Endothelial cell of umbilical vein (primary cell): Measurements from ENCODE around the gene ZMAT5. TPM values are rescaled to one million over a fixed set of nuclear protein-coding genes. Genes with fewer than 3 reads are reported as not detected.

ENCODE experiments used
- BruUV-seq: library from RNA; stranded (reverse); fragments of 400-500 nt; replicated peaks from 2 replicates; lab custom pipeline; 2021; lab: Mats Ljungman, UMichigan
- CTCF ChIA-PET: fragments of 300-600, 350-600 bp; sonication (Branson Sonifier 250); formaldehyde crosslinking; loops from one replicate; lab custom pipeline; 2021; ENCODE audit warnings: antibody characterized with exemption, inconsistent platforms; lab: Charles Lee
- POLR2A ChIA-PET: fragments of 300-600, 350-600 bp; sonication (Branson Sonifier 250); formaldehyde crosslinking; loops from one replicate; lab custom pipeline; 2021; ENCODE audit warnings: antibody characterized with exemption, inconsistent platforms; lab: Charles Lee
- DNase-seq: peaks from one replicate; pipeline ENCODE4 v3.0.0-alpha.2; 2011; ENCODE audit warnings: low read depth, low spot score
- FAIRE-seq: peaks from 2 replicates; lab custom pipeline; 2011; peaks lifted over from hg19 to GRCh38; lab: Jason Lieb, UNC
- H2AFZ ChIP-seq: 2 replicates; pipeline ENCODE4 v1.6.0; 2012; ENCODE audit warnings: low read depth, low read length, control low read depth, inconsistent platforms
- H3K27ac ChIP-seq: 2 replicates; pipeline ENCODE4 v1.5.1; 2011; ENCODE audit warnings: low read depth, mild to moderate bottlenecking, control low read depth, low read length, moderate library complexity; ENCODE audit not compliant: insufficient read depth
- H3K27me3 ChIP-seq, 2 experiments: 2 replicates each; pipeline versions ENCODE4 v1.6.0 to v1.6.1; 2011; ENCODE audit warnings: low read length in 2 of 2, mixed read lengths in 1 of 2; ENCODE audit not compliant: control insufficient read depth in 2 of 2, insufficient read depth in 2 of 2
- H3K36me3 ChIP-seq, 2 experiments: 2 replicates in 1 of 2; 3 replicates in 1 of 2; pipeline ENCODE4 v1.5.1; 2011; ENCODE audit warnings: low read length in 2 of 2, mild to moderate bottlenecking in 1 of 2, moderate library complexity in 1 of 2; ENCODE audit not compliant: control insufficient read depth in 2 of 2, insufficient read depth in 2 of 2; ENCODE audit errors: extremely low read depth in 1 of 2
- H3K4me1 ChIP-seq: 3 replicates; pipeline ENCODE4 v1.5.1; 2011; ENCODE audit warnings: mild to moderate bottlenecking, low read length; ENCODE audit not compliant: control insufficient read depth, insufficient read depth; ENCODE audit errors: extremely low read depth
- H3K4me2 ChIP-seq: 2 replicates; pipeline ENCODE4 v1.6.1; 2011; ENCODE audit warnings: low read length, control low read depth, mixed read lengths; ENCODE audit not compliant: insufficient read depth
- H3K4me3 ChIP-seq, 3 experiments: fragments of 200-600 bp in 1 of 3; sonication (generic), shearing (Covaris generic) in 1 of 3; replicated peaks in 1 of 3; 2 replicates each; pipeline ENCODE4 v1.5.1; 2011 to 2016; ENCODE audit warnings: control low read depth in 3 of 3, low read length in 3 of 3, mild to moderate bottlenecking in 2 of 3, inconsistent platforms in 1 of 3, low read depth in 1 of 3, moderate library complexity in 1 of 3; ENCODE audit not compliant: insufficient read depth in 1 of 3
- H3K79me2 ChIP-seq: 2 replicates; pipeline ENCODE4 v1.6.0; 2012; ENCODE audit warnings: low read length, inconsistent platforms; ENCODE audit not compliant: control insufficient read depth, insufficient read depth
- H3K9ac ChIP-seq: replicated peaks from 2 replicates; pipeline ENCODE3; 2011; ENCODE audit warnings: low read length, control low read depth; ENCODE audit not compliant: insufficient read depth; ENCODE audit errors: extremely low read depth
- H3K9me1 ChIP-seq: replicated peaks from 3 replicates; pipeline ENCODE4 v1.6.0; 2011; ENCODE audit warnings: mild to moderate bottlenecking, low read length; ENCODE audit not compliant: control insufficient read depth, insufficient read depth; ENCODE audit errors: extremely low read depth
- H3K9me3 ChIP-seq: replicated peaks from 2 replicates; pipeline ENCODE4 v1.5.1; 2012; ENCODE audit warnings: low read length, inconsistent platforms; ENCODE audit not compliant: control insufficient read depth, insufficient read depth
- H4K20me1 ChIP-seq: replicated peaks from 2 replicates; pipeline ENCODE3; 2011; ENCODE audit warnings: mild to moderate bottlenecking, low read length; ENCODE audit not compliant: control insufficient read depth, insufficient read depth; ENCODE audit errors: extremely low read depth
- EZH2 ChIP-seq: IDR thresholded peaks from 2 replicates; pipeline ENCODE4 v1.6.1; 2012; ENCODE audit warnings: borderline replicate concordance, low read depth, mild to moderate bottlenecking, moderate library complexity, low read length, inconsistent platforms; ENCODE audit not compliant: severe bottlenecking
- FOS ChIP-seq: IDR thresholded peaks from 2 replicates; pipeline ENCODE4 v1.6.1; 2011; ENCODE audit warnings: mild to moderate bottlenecking, low read length, moderate library complexity, borderline replicate concordance; ENCODE audit not compliant: insufficient read depth
- GATA2 ChIP-seq: IDR thresholded peaks from 2 replicates; pipeline ENCODE4 v1.7.0; 2011; ENCODE audit warnings: low read depth, mild to moderate bottlenecking, moderate library complexity, mixed read lengths, low read length; ENCODE audit not compliant: insufficient read length, insufficient read depth
- JUN ChIP-seq: IDR thresholded peaks from 2 replicates; pipeline ENCODE4 v1.6.1; 2011; ENCODE audit warnings: borderline replicate concordance, low read depth; ENCODE audit not compliant: insufficient read length, insufficient read depth
- MAX ChIP-seq: IDR thresholded peaks from 2 replicates; pipeline ENCODE4 v1.6.1; 2011; ENCODE audit not compliant: insufficient read depth, insufficient read length
- MYC ChIP-seq: IDR thresholded peaks from one replicate; pipeline ENCODE4 v1.6.1; 2011; ENCODE audit warnings: mild to moderate bottlenecking, low read depth, low read length
- POLR2A ChIP-seq: IDR thresholded peaks from 2 replicates; pipeline ENCODE4 v1.6.1; 2012; ENCODE audit warnings: low read depth, mild to moderate bottlenecking, control low read depth, low read length
- POLR2AphosphoS5 ChIP-seq: IDR thresholded peaks from 2 replicates; pipeline ENCODE4 v1.6.1; 2012; ENCODE audit warnings: low read depth, mild to moderate bottlenecking, control low read depth, low read length, moderate library complexity; ENCODE audit not compliant: insufficient read depth
- dilution Hi-C: fragments of 300-500 bp; cut with MboI; formaldehyde crosslinking; loops from one replicate; pipeline ENCODE4 v1.15.0; 2019; ENCODE audit warnings: low sequenced_read_pairs; ENCODE audit not compliant: extremely low pct_ligation_motif_present
- intact Hi-C: fragments of 100-400 bp; cut with micrococcal nuclease; formaldehyde crosslinking; loops from one replicate; pipeline ENCODE4 v1.10.0; 2022
- polyA plus RNA-seq, 4 experiments: library from polyadenylated mRNA; depleted of rRNA in 3 of 4; stranded (reverse) in 3 of 4; unstranded in 1 of 4; fragments of >200 nt; gene quantifications; 2 replicates each; pipeline versions ENCODE4 v1.2.1 to v1.2.3, GENCODE V29; 2011 to 2012; ENCODE audit warnings: missing spikeins in 1 of 4
- total RNA-seq: library from RNA; stranded (reverse); gene quantifications from 2 replicates; pipeline ENCODE4 v1.2.3, GENCODE V29; 2021
- TF ChIP-seq, protein P1 (sequence below), 2 donors: IDR thresholded peaks; 1 replicate in 1 of 2; 2 replicates in 1 of 2; pipeline ENCODE4 v1.5.1; 2011; ENCODE audit warnings: low read length in 2 of 2, mild to moderate bottlenecking in 2 of 2, moderate library complexity in 2 of 2, control low read depth in 1 of 2, inconsistent platforms in 1 of 2, low read depth in 1 of 2; ENCODE audit not compliant: insufficient read depth in 1 of 2; ENCODE audit errors: extremely low read depth in 1 of 2

The ZMAT5 gene
- total and polyA plus RNA-seq, 2 donors (not counting 3 experiments of a cell fraction or from before 2014, with no cell fraction given) = 24.9 to 43.6 TPM

GRCh38 chr22:29710922-29711593 is 55.7 kb downstream of the ZMAT5 start:
- ChIA-PET CTCF (interaction anchor here (1.0 to 1.4 kb wide), 4 partner anchors 11 to 378 kb away, joined by 3 to 5 read pairs (median 3); no protein-coding TSS in a partner anchor), POLR2A (no interaction called here)
- dilution Hi-C loops = no loop called here

More at GRCh38 chr22:29710922-29711593, 55.7 kb downstream of the ZMAT5 start:
- Histone ChIP-seq H3K79me2 (no peaks in the 10 kb centered on the region), H3K4me3 (no peak overlapping the region), H3K9me3 (no peaks in the 10 kb centered on the region), H3K4me1 (no peaks in the 10 kb centered on the region), H3K4me2 (no peak overlapping the region), H3K9me1 (no peaks in the 10 kb centered on the region), H4K20me1 (no peaks in the 10 kb centered on the region), H3K27me3 (peaks cover 0 to under 1% of the 10 kb centered on the region in 2 experiments), H3K9ac (no peak overlapping the region), H2AFZ (no peak overlapping the region), H3K36me3 (no peaks in the 10 kb centered on the region), H3K27ac (no peak overlapping the region)
- FAIRE-seq (no peak), DNase-seq (no peak)
- intact Hi-C loops = loop anchor here (10.0 kb wide), 1 partner anchor 236 kb away; no protein-coding TSS in a partner anchor
- TF ChIP-seq EZH2 (no peak), GATA2 (no peak), POLR2A (no peak), MYC (no peak), MAX (no peak), JUN (no peak), POLR2AphosphoS5 (no peak), FOS (no peak)
- TF ChIP-seq, protein P1, sequence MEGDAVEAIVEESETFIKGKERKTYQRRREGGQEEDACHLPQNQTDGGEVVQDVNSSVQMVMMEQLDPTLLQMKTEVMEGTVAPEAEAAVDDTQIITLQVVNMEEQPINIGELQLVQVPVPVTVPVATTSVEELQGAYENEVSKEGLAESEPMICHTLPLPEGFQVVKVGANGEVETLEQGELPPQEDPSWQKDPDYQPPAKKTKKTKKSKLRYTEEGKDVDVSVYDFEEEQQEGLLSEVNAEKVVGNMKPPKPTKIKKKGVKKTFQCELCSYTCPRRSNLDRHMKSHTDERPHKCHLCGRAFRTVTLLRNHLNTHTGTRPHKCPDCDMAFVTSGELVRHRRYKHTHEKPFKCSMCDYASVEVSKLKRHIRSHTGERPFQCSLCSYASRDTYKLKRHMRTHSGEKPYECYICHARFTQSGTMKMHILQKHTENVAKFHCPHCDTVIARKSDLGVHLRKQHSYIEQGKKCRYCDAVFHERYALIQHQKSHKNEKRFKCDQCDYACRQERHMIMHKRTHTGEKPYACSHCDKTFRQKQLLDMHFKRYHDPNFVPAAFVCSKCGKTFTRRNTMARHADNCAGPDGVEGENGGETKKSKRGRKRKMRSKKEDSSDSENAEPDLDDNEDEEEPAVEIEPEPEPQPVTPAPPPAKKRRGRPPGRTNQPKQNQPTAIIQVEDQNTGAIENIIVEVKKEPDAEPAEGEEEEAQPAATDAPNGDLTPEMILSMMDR (IDR thresholded peaks at IDR 0.05; ENCODE audit: extremely low read depth in 1 of 2, insufficient read depth in 1 of 2, low read depth in 1 of 2, low read length in 2 of 2) = no peak
- BruUV-seq = no TSS peak
